HCT116 (cell line): ENCODE results near the gene TAF1B. TPM values are rescaled to one million over a fixed set of nuclear protein-coding genes. Genes with fewer than 3 reads are reported as not detected.

Experiments
- ATAC-seq: fragments of 200-7000 bp; cut with Tn5 transposase; 2 replicates; pipeline ENCODE4 v1.9.1; 2020; ENCODE audit warnings: mild to moderate bottlenecking, moderate library complexity
- BruUV-seq: library from RNA; stranded (reverse); fragments of 400-500 nt; replicated peaks from 2 replicates; lab custom pipeline; 2021; lab: Mats Ljungman, UMichigan
- CTCF ChIA-PET: fragments of 300-600 bp; sonication (Branson Sonifier 250); formaldehyde crosslinking; loops from one replicate; lab custom pipeline; 2021; ENCODE audit warnings: antibody characterized with exemption; lab: Charles Lee
- POLR2A ChIA-PET: fragments of 300-600, 350-600 bp; sonication (Branson Sonifier 250); formaldehyde crosslinking; loops from one replicate; lab custom pipeline; 2021; ENCODE audit warnings: antibody characterized with exemption; lab: Charles Lee
- RAD21 ChIA-PET, 2 experiments: fragments of 300-600 bp; sonication (Branson Sonifier 250); formaldehyde crosslinking; loops; one replicate each; lab custom pipeline; 2023; ENCODE audit warnings: low total read pairs in 2 of 2; ENCODE audit not compliant: uncharacterized antibody in 2 of 2, unreplicated experiment in 2 of 2, low non-redundant PET in 1 of 2; lab: Charles Lee
- DNase-seq: peaks from one replicate; pipeline ENCODE4 v3.0.0-alpha.2; 2010; ENCODE audit warnings: low read depth, low spot score
- H2AFZ ChIP-seq: fragments of 200-600 bp; shearing (Covaris generic), sonication (generic); 2 replicates; pipeline ENCODE4 v1.6.1; 2017; ENCODE audit warnings: low read depth, mixed run types, mixed read lengths, antibody characterized with exemption, low read length; ENCODE audit not compliant: poor library complexity, severe bottlenecking
- H3K27ac ChIP-seq: 2 replicates; pipeline ENCODE4 v1.5.1; 2012; ENCODE audit warnings: low read depth, low read length
- H3K27me3 ChIP-seq: fragments of 200-600 bp; sonication (generic); 2 replicates; pipeline ENCODE4 v1.6.1; 2016; ENCODE audit warnings: mixed run types, low read length, mixed read lengths; ENCODE audit not compliant: insufficient read depth
- H3K36me3 ChIP-seq, 2 experiments: fragments of 200-500 bp in 1 of 2; fragments of 200-600 bp in 1 of 2; sonication (Bioruptor generic) in 1 of 2; sonication (generic) in 1 of 2; 2 replicates each; pipeline versions ENCODE4 v1.5.1 to v1.6.1; 2014 to 2016; ENCODE audit warnings: low read length in 2 of 2, inconsistent platforms in 1 of 2, mixed read lengths in 1 of 2, mixed run types in 1 of 2; ENCODE audit not compliant: insufficient read depth in 2 of 2, control insufficient read depth in 1 of 2
- H3K4me1 ChIP-seq, 2 experiments: fragments of 200-600 bp in 1 of 2; sonication (generic) in 1 of 2; 2 replicates each; pipeline versions ENCODE4 v1.5.1 to v1.6.1; 2012 to 2017; ENCODE audit warnings: low read length in 2 of 2, inconsistent platforms in 1 of 2, mild to moderate bottlenecking in 1 of 2, mixed read lengths in 1 of 2, mixed run types in 1 of 2, moderate library complexity in 1 of 2; ENCODE audit not compliant: insufficient read depth in 2 of 2, control insufficient read depth in 1 of 2
- H3K4me2 ChIP-seq: fragments of 200-600 bp; sonication (generic); 2 replicates; pipeline ENCODE4 v1.6.1; 2017; ENCODE audit warnings: mixed run types, low read length, mixed read lengths
- H3K4me3 ChIP-seq, 2 experiments: fragments of 200-600 bp in 1 of 2; sonication (generic) in 1 of 2; replicated peaks in 1 of 2; 2 replicates each; pipeline ENCODE4 v1.5.1; 2011 to 2016; ENCODE audit warnings: low read length in 2 of 2, control low read depth in 1 of 2, low read depth in 1 of 2, mild to moderate bottlenecking in 1 of 2, mixed read lengths in 1 of 2, mixed run types in 1 of 2
- H3K79me2 ChIP-seq: fragments of 200-600 bp; sonication (generic); 2 replicates; pipeline ENCODE4 v1.6.1; 2017; ENCODE audit warnings: mild to moderate bottlenecking, mixed run types, low read length, moderate library complexity, mixed read lengths; ENCODE audit not compliant: insufficient read depth
- H3K9ac ChIP-seq: fragments of 200-600 bp; sonication (generic); 2 replicates; pipeline ENCODE4 v1.6.1; 2016; ENCODE audit warnings: low read length, mixed read lengths
- H3K9me2 ChIP-seq: fragments of 200-600 bp; sonication (generic), shearing (Covaris generic); 2 replicates; pipeline ENCODE4 v1.6.1; 2017; ENCODE audit warnings: mixed run types, mild to moderate bottlenecking, moderate library complexity; ENCODE audit not compliant: insufficient read depth
- H3K9me3 ChIP-seq, 2 experiments: fragments of 200-500 bp in 1 of 2; fragments of 200-600 bp in 1 of 2; sonication (Bioruptor generic) in 1 of 2; sonication (generic) in 1 of 2; 2 replicates each; pipeline ENCODE4 v1.6.1; 2014 to 2017; ENCODE audit warnings: low read length in 2 of 2, mixed read lengths in 2 of 2, inconsistent platforms in 1 of 2, low read depth in 1 of 2, mild to moderate bottlenecking in 1 of 2, mixed run types in 1 of 2, moderate library complexity in 1 of 2; ENCODE audit not compliant: control insufficient read depth in 1 of 2, insufficient read depth in 1 of 2
- H4K20me1 ChIP-seq: fragments of 200-600 bp; sonication (generic), shearing (Covaris generic); 2 replicates; pipeline ENCODE4 v1.6.1; 2017; ENCODE audit warnings: mixed run types, mild to moderate bottlenecking, moderate library complexity; ENCODE audit not compliant: insufficient read depth
- CBX3 ChIP-seq: IDR thresholded peaks from 2 replicates; pipeline ENCODE4 v1.6.1; 2012; ENCODE audit warnings: low read depth
- EGR1 ChIP-seq: IDR thresholded peaks from 2 replicates; pipeline ENCODE4 v1.6.1; 2012; ENCODE audit warnings: low read depth
- ELF1 ChIP-seq: IDR thresholded peaks from 2 replicates; pipeline ENCODE4 v1.6.1; 2012; ENCODE audit warnings: low read depth, borderline replicate concordance
- EZH2 ChIP-seq: fragments of 200-600 bp; sonication (generic); IDR thresholded peaks from 2 replicates; pipeline ENCODE4 v1.6.1; 2017; ENCODE audit warnings: antibody characterized with exemption, mixed run types
- EZH2phosphoT487 ChIP-seq: fragments of 200-600 bp; IDR thresholded peaks from 2 replicates; pipeline ENCODE4 v1.6.1; 2018; ENCODE audit warnings: antibody characterized with exemption, borderline replicate concordance
- JUND ChIP-seq: IDR thresholded peaks from 2 replicates; pipeline ENCODE4 v1.6.1; 2012
- POLR2AphosphoS5 ChIP-seq: IDR thresholded peaks from 2 replicates; pipeline ENCODE4 v1.6.1; 2011; ENCODE audit warnings: mild to moderate bottlenecking, low read depth, low read length, moderate library complexity
- RAD21 ChIP-seq: IDR thresholded peaks from 2 replicates; pipeline ENCODE4 v1.6.1; 2012; ENCODE audit warnings: low read depth, mild to moderate bottlenecking
- SIN3A ChIP-seq: IDR thresholded peaks from 2 replicates; pipeline ENCODE4 v1.6.1; 2012; ENCODE audit warnings: low read depth
- SP1 ChIP-seq: IDR thresholded peaks from 2 replicates; pipeline ENCODE4 v1.6.1; 2012; ENCODE audit warnings: low read depth
- TCF7L2 ChIP-seq: IDR thresholded peaks from 2 replicates; pipeline ENCODE4 v1.7.0; 2011; ENCODE audit warnings: borderline replicate concordance, inconsistent platforms; ENCODE audit not compliant: insufficient read depth, insufficient read length; ENCODE audit errors: extremely low read depth
- ZFX ChIP-seq: fragments of 450-650 bp; IDR thresholded peaks from 2 replicates; pipeline ENCODE4 v1.6.1; 2017
- intact Hi-C: fragments of 100-400 bp; cut with micrococcal nuclease; formaldehyde crosslinking; loops from 2 replicates; pipeline ENCODE4 v1.10.0; 2022
- total RNA-seq: library from RNA; stranded (reverse); gene quantifications from one replicate; pipeline ENCODE4 v1.2.1, GENCODE V29; 2021; ENCODE audit not compliant: unreplicated experiment
- TF ChIP-seq, protein P1 (sequence below), 3 experiments: fragments of 200-600 bp in 1 of 3; sonication (generic) in 1 of 3; IDR thresholded peaks in 2 of 3; conservative IDR thresholded peaks in 1 of 3; 2 replicates each; pipeline ENCODE4 v1.5.1; 2012 to 2017; ENCODE audit warnings: low read depth in 2 of 3, low read length in 2 of 3, antibody characterized with exemption in 1 of 3, borderline replicate concordance in 1 of 3, control low read depth in 1 of 3, mild to moderate bottlenecking in 1 of 3, mixed read lengths in 1 of 3, mixed run types in 1 of 3, moderate library complexity in 1 of 3; ENCODE audit not compliant: insufficient read depth in 1 of 3
- TF ChIP-seq, protein P2 (sequence below): IDR thresholded peaks from 2 replicates; pipeline ENCODE4 v1.6.1; 2011; ENCODE audit warnings: mild to moderate bottlenecking, low read length, moderate library complexity; ENCODE audit not compliant: insufficient replicate concordance; ENCODE audit errors: extremely low read depth

The TAF1B gene
- total RNA-seq, 1 experiment from 2014 or later: 27.9 TPM

DNA sequence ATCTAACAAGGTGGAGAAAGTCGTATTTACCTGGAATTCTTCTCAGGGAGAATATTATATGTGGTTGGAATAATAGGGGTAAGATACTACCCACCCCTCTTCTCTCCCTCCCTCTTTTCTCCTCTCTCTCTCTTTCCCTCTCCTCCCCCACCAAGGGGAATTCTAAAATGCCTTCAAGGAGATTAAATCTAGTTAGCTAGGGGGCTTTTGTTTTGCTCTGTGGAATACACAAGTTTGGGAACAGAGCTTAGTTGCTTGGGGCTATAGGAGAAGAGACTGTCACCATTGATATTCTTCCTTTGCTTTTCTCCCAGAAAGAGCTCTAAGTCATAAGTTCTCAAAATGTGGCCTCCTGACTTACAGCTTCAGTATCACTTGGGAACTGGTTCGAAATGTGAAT is 34.5 kb downstream of the TAF1B start:
- no peak overlapping the region for H3K27ac ChIP-seq
- H3K9ac ChIP-seq: no peak overlapping the region
- no peak overlapping the region for H3K4me2 ChIP-seq
- no peaks in the 10 kb centered on the region for H3K79me2 ChIP-seq
- ChIA-PET RAD21 (interaction anchor here in 1 of 2 experiments (0.9 kb wide), 1 partner anchor 16 kb away, joined by 3 read pairs; no protein-coding TSS in a partner anchor), POLR2A (no interaction called here), CTCF (no interaction called here)
- H3K4me3 ChIP-seq: no peak overlapping the region
- peaks cover 4 to 22% of the 10 kb centered on the region in 2 experiments; a peak in 3 of 4 replicates for H3K36me3 ChIP-seq
- H3K27me3 ChIP-seq: no peaks in the 10 kb centered on the region
- H2AFZ ChIP-seq: no peak overlapping the region
- DNase-seq (no peak), ATAC-seq (no peak)
- no peaks in the 10 kb centered on the region for H3K9me3 ChIP-seq
- TF ChIP-seq SIN3A: no peak
- TF ChIP-seq RAD21: no peak
- TF ChIP-seq, protein P1, sequence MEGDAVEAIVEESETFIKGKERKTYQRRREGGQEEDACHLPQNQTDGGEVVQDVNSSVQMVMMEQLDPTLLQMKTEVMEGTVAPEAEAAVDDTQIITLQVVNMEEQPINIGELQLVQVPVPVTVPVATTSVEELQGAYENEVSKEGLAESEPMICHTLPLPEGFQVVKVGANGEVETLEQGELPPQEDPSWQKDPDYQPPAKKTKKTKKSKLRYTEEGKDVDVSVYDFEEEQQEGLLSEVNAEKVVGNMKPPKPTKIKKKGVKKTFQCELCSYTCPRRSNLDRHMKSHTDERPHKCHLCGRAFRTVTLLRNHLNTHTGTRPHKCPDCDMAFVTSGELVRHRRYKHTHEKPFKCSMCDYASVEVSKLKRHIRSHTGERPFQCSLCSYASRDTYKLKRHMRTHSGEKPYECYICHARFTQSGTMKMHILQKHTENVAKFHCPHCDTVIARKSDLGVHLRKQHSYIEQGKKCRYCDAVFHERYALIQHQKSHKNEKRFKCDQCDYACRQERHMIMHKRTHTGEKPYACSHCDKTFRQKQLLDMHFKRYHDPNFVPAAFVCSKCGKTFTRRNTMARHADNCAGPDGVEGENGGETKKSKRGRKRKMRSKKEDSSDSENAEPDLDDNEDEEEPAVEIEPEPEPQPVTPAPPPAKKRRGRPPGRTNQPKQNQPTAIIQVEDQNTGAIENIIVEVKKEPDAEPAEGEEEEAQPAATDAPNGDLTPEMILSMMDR (IDR thresholded peaks at IDR 0.05 in 2 of 3, conservative IDR thresholded peaks at IDR 0.05 in 1 of 3; ENCODE audit: borderline replicate concordance in 1 of 3, insufficient read depth in 1 of 3, low read depth in 2 of 3, low read length in 2 of 3): no peak
- no peak for TF ChIP-seq ZFX
- TF ChIP-seq POLR2AphosphoS5: no peak
- TF ChIP-seq EGR1: no peak
- no peak for TF ChIP-seq JUND
- no peaks in the 10 kb centered on the region for H3K4me1 ChIP-seq
- no peaks in the 10 kb centered on the region for H4K20me1 ChIP-seq
- no TSS peak for BruUV-seq
- intact Hi-C loops: no loop called here
- no peaks in the 10 kb centered on the region for H3K9me2 ChIP-seq

DNA sequence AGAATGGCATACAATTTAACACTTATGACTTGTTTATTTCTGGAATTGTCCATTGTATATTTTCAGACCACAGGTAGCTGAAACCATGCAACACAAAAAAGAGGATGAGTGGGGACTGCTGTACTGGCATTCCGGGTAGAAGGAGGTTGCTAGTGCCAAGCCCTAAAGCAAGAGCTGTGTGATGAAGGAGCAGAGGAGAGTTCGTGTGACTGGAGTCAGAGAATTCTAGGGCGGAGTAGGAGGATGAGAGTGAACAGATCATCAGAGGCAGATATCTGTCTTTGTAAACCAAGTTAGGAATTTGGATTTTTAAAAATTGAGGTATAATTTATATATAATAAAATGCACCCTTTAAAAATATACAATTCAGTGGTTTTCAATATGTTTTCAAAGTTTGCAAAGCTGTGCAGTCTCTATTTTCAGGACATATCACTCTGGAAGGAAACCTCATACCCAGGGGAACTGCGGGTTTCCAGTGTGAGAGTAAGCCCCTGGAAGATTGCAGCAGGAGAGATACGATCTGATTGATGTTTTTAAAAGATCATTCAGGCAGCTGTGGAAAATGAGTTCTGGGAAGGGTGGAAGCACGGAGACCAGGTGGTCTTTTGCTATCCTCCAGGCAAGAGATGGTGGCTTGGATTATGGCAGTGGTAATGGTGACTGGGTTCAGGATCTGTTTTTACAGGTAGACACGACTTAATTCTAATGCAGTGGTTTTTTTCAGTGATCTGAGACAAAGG is 36.4 kb downstream of the TAF1B start:
- peaks cover 4 to 16% of the 10 kb centered on the region in 2 experiments; a peak in 3 of 4 replicates for H3K36me3 ChIP-seq
- no peak overlapping the region for H2AFZ ChIP-seq
- ATAC-seq: no peak
- ChIA-PET POLR2A (no interaction called here), RAD21 (no interaction called here), CTCF (no interaction called here)
- no peaks in the 10 kb centered on the region for H3K27me3 ChIP-seq
- no peak overlapping the region for H3K9ac ChIP-seq
- H3K27ac ChIP-seq: no peak overlapping the region
- no TSS peak for BruUV-seq
- no peaks in the 10 kb centered on the region for H3K4me1 ChIP-seq
- no peaks in the 10 kb centered on the region for H3K9me3 ChIP-seq
- intact Hi-C loops: no loop called here
- no peak for DNase-seq
- no peak overlapping the region for H3K4me3 ChIP-seq
- H3K9me2 ChIP-seq: no peaks in the 10 kb centered on the region
- no peaks in the 10 kb centered on the region for H3K79me2 ChIP-seq
- H4K20me1 ChIP-seq: no peaks in the 10 kb centered on the region
- H3K4me2 ChIP-seq: no peak overlapping the region
- TF ChIP-seq POLR2AphosphoS5: no peak
- TF ChIP-seq, protein P2, sequence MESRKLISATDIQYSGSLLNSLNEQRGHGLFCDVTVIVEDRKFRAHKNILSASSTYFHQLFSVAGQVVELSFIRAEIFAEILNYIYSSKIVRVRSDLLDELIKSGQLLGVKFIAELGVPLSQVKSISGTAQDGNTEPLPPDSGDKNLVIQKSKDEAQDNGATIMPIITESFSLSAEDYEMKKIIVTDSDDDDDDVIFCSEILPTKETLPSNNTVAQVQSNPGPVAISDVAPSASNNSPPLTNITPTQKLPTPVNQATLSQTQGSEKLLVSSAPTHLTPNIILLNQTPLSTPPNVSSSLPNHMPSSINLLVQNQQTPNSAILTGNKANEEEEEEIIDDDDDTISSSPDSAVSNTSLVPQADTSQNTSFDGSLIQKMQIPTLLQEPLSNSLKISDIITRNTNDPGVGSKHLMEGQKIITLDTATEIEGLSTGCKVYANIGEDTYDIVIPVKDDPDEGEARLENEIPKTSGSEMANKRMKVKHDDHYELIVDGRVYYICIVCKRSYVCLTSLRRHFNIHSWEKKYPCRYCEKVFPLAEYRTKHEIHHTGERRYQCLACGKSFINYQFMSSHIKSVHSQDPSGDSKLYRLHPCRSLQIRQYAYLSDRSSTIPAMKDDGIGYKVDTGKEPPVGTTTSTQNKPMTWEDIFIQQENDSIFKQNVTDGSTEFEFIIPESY: no peak
- no peak for TF ChIP-seq ELF1
- TF ChIP-seq SIN3A: no peak
- TF ChIP-seq EZH2phosphoT487: no peak
- no peak for TF ChIP-seq TCF7L2
- TF ChIP-seq JUND: no peak
- no peak for TF ChIP-seq CBX3
- no peak for TF ChIP-seq EGR1
- TF ChIP-seq EZH2: no peak
- no peak for TF ChIP-seq SP1
